Stimulated activated CD4-positive, alpha-beta T cell treated with anti-CD3 and anti-CD28 coated beads, Interleukin-15, amount 100 ng/mL, for 24 hours (primary cell): ENCODE data around the gene EHBP1L1.

Source experiments
- DNase-seq: peaks from one replicate; pipeline ENCODE4 v3.0.0-alpha.2; 2020

The EHBP1L1 gene

GRCh38 chr11:65547446-65548125, 28.3 kb upstream of the EHBP1L1 start:
- no peak for DNase-seq

GRCh38 chr11:65548395-65548794, 27.5 kb upstream of the EHBP1L1 start:
- no peak for DNase-seq

DNA sequence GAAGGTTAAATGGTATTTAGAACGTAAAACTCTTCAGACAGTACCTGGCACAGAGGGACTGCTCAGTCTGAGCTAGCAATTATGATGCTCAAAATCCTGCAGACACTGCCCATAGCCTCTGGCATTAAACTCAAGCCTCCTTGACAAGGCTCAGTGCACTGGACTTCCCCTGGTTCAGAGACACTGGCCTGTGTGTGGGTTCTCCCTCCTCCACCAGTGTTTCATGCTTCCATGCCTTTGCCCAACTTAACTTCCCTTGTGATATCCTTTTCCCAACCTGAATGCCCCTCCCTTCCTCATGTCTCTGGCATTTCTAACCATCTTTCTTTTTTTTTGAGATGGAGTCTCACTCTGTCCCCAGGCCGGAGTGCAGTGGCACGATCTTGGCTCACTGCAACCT, 26.8 kb upstream of the EHBP1L1 start:
- DNase-seq: no peak

DNA sequence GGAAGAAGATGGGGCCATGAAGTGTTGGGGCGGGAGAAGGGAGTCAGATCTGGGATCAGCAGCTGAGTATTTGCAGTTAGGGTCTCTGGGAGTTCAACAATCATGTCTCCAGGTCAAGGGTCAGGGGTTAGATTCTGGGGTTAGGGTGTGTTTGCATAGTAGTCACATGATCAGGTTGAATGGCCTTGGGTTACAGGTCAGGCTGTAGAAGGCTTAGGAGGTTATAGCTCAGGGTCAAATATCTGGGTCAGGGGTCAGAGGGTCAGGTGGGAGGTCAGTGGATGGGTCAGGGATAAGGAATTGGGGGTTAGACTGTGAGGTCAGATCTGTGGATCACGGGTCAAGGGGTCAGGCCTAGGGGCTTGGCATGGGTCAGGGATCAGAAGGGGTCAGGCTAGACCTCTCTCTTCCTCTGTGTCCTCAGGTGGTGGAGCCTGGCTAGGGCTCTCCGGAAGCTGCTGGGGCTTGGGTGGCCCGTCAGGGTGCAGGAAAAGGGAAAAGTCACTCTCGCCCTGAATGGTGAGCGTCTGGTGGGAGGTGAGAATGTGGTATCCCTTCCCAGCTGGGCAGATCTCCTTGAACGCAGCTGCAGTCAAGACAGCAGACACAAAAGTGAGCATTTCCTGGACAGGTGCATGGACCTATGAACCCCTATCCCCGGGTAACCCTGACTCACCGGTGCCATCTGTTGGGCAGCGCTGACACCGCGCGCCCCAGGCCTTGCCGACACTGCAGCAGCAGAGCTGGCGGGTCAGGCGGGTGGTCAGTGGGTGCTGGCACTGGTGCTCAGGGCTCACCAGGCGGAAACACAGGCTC, 24.1 kb upstream of the EHBP1L1 start:
- peak; percentile 68 for DNase-seq

DNA sequence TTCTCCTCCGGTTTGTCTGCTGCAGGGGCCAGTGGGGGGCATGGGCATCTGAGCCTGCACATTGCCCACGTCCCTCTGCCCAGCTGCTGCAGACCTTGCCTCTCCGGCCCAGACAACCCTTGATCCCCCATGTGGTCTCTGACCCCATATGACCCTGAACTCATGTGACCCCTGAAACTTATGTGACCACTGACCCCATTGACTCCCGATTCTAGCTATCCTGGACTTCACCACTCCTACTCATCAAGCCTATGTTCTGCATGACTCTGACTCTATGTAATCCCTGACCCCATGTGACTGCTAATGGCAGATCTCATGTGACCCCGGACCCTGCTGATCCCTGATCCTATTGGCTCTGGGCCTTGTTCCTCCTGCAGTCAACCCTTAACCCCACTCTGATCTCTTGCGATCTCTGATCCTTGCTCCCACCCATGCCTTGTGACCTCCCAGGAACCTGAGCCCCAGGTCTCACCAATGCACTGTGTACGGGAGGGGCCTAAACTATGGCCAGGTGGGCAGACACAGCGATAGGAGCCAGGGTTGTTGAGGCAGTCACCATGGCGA, 23.4 kb upstream of the EHBP1L1 start:
- no peak for DNase-seq

DNA sequence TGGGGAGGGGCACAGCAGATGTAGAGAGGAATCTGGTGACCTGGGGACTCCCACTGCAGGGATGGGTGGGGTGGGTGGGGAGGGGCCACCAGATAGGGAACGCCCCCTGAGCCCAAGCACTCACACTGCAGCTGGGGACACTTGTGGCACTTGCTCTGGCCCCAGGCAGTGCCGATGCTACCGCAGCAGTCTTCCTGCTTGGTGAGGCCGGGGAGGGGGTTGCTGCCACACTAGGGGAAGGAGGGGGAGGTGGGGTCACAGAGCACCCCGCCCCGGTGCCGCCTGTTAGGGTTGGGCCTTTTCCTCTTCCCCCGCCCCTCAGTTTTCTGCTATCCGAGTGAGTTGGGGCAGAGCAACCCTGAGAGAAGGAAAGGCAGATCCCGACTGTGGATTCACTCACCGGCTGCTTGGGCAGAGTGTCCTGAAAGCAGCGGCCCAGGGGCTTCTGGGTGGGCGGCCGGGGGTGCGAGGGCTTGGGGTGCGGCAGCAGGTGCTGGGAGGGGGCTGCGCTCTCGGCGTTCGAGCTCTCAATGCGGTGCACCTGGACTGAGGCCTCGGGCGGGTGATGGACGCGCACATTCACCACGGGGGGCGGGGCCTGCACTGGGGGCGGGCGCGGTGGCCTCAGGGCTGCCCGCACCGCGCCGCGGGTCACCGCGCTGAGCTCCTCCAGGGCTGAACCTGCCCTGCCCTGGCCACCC, 22.4 kb upstream of the EHBP1L1 start:
- DNase-seq: peak; percentile 79

DNA sequence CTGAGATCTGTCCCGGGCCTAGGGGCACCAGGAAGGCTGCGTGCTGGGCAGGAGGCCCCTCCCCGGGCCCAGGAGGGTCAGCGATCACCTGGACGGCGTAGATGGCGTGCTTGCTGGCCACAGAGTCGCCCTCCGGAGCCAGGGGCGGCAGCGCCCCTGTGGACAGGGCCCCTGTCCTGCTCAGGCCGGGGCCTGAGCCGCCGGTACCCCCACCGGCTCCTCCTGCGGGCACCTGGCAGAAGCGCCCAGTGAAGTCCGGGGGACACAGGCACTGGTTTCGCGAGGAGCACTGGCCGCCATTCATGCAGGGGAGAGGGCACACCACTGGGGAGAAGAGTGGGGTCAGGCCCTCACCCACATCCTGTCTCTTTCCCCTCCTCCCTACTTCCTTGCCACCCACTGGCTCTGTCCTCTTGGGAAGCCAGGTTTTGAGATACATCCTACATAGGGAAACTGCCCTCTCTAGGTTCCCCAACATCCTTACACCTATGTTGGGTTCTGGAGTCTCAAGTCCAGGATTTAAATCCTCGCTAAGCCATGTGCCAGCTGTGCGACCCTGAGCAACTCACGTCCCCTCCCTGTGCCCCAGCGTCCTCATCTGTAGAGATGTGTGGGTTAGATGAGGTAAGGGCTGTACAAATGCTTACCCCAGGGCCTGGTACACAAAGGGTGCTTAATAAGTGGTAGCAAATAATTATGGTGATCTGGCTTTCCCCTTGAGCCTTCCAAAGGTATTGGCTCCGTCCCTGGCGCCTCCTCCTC, 21.6 kb upstream of the EHBP1L1 start:
- DNase-seq: no peak

DNA sequence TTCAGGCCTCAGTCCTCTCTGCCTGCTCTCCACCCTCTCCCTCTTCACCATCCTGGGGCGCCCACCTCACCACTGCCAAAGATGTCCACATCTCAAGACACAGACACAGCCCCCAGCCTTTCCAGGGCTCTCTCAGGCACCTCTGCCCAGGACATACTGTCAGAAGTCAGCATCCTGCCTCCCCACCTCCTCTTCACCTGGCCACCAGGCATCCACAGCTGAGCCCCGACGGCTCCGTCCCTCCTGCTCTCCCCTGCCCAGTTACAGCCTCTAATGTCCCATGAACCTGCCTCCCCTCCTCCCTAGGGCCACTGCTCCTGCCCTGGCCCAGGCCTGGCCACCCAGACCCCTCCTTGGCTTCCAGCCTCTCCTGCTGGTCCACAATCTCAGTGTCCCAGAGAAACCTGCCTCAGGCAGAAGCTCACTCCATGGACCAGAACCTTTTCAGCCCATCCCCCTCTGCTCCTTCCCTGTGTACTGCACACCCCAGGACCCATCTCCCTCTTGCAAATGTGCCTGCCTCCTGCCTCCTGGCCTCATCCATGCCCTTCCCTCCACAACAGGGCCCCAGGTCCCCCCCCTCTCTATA, 20.9 kb upstream of the EHBP1L1 start:
- DNase-seq: no peak

DNA sequence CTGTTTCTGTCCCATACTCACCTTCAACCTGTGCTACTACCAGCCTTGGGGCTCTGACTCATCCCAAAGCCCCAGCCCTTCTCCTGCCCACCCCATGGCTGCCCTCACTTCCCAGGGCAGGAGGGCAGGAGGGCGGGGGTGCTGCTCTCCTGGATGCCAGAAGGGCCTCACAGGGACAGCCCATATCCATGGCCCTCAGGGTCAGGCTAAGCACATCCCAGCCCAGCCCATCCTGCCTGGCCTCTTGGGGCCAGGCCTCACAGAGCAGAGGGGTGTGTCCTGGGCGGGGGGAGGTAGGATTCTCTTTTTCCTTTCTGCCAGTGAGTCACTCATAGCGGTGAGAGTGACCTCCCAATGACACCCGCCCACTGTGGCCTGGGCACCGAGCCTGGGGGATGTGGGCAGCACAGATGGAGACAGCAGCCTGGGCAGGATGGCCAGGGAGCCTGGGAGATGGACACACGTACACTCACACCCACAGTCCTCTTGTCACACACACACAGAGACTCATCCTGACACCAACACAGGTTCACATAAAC, 20.1 kb upstream of the EHBP1L1 start:
- DNase-seq: peak; percentile 51

DNA sequence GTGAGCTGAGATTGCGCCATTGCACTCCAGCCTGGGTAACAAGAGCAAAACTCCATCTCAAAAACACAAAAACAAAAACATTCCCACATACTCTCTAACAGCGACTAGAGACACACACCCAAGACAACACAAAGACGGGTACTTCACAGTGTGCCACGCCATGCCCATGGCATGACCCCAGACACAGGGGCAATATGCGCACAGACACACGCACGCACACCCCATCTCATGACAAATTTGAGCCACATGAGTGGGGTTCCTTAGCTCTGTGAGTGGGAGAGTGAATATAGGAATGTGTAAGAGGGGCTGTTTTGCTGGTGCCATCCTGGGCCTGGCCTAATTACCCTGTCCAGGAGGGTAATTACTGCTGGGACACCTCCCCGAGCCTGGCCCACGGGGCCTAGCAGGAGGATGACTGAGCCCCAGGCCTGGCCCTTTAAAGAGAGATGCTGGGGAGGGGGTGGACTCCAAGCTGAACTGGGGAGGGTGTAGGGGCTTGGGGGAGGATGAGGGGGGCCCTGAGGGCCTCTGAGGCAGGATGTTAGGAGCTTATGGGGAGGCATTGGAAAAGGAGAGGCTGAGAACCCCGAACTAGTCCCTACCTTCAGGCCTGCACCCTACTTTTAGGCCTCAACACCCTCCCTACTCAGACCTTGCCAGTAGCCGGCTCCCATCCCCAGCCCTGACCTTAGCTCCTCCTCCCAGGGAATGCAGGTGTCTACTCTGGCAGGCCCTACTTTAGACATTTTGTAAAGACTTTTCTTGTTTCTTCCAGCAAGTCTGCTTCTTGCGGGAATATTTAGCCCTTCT, 19.2 kb upstream of the EHBP1L1 start:
- DNase-seq: no peak

DNA sequence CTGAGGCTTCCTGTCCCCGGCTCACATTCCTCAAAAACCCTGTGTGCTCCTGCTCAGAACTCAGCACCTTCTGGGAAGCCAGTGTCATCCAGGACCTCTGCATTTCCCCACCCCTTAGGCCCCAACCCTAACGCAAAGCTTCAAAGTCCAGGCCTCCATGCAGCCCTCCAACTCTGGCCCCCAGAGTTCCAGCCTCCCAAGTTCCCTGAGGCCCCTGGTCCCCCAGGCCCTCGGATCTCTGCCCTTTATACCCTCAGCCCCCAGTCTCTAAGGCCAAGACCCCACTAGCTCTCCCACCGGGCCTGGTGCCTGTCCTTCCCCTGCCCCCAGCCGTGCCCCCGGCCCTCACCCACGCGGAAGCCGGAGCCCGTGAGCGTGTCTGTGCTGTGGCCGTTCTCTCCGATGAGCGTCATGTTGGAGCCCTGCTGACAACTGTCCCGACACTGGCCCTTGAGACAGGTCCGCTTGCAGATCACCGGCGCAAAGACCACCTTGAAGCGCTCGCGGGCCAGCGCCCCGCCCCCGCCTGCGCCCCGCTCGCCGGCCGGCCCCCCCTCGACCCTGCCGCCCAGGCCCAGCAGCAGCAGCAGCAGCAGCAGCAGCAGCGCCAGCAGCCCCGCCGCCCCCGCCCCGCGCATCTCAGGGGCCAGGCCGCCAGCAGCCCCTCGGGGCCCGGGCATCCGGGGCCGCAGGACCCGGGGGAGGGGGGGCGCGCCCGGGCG, 18.4 kb upstream of the EHBP1L1 start:
- DNase-seq: peak; percentile 45

DNA sequence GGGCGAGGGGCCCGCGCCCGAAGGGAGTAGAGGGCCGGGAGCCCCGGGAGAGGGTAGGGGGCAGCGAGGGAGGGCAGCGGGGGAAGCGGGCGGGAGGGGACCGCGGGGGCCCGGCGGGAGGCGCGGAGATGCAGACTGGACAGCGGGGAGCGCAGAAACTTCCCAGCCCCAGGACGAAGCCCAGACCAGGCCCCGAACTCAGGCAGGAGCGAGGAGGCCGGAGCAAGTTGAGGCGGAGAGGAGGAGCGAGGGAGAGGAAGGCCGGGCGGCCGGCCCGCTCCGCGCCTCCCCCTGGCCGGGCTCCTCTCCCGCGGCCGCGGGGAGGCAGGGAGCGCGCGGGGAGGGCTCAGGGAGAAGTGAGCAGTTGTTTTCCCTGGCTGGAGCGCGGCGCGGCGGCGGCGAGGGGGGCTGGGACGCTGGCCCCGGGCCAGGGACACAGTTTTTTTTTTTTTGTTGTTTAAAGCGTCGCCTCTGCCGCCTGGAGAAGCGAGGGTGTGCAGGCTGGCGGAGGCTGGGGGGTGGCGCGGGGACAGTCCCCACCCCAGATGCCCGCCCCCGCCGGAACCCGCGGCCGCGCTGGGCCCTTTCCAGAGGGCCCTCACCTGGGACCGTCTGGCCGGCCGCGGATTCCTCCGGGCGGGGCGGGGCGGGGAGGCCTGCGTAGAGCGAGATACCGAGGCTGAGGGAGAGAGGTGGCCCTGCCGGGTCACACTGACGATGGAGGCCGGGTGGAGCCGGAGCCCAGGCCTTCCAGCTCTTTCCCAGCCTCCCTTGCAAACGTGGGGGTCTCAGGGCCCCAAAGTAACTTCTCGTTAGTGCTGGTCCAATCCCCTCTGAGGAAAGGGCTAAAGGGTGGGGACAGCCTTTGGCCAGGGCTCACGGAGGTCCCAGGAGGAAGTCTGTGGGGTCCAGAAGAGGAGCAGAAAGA, 17.6 kb upstream of the EHBP1L1 start, which contains the start of gene LTBP3:
LTBP3 (minus strand) TSS at position 358 of the 928 bp plus-strand sequence. CDS start 400 bp downstream, outside the sequence.
- peak; percentile 64 for DNase-seq

DNA sequence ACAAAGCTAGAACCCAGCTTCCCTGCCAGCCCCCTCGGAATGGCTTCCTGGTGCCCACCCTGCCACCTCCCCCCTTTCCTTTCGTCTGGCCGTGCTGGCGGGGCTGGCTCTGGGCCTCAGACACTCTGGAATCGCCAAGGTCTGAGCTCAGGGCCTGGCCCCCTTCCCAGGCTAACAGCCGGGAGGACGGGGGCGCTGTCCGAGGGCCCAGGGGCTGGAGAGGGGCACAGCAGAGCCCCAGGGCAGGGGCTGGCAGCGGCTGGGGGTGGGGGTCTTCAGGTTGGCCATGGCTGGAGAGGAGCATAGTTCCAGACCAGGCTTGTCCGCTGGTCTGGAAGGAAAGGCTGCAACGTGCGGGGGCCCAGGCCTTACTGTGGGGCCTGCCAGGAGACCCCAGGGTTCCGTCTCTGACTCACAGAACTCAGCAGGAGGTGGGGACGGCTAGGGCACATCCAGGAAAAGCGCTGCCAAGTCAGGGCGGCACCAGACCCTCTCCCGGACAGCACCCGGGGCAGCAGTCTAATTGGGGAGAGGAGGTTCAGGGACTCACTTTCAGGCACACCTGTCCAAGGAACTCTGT, 16.8 kb upstream of the EHBP1L1 start:
- DNase-seq: no peak

DNA sequence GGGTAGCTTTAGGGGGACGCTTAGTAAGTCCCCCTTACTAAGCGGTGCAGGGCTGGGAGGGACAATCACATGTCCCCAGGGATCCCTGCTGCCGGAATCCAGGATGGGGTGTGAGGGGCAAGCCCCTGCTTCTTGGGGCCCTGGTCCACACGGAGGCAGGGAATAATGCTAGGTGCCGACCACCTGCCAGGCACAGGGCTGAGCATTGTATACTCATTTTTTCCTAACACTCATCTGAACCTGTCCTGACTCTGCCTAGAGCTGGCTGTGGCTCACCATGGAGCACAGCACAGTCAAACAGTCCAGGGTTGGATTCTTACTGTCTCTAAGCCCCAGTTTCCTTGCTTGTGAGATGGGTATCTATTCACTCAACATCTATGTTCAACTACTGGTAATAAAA, 16.3 kb upstream of the EHBP1L1 start:
- DNase-seq: peak; percentile 43

GRCh38 chr11:65559951-65560537, 15.8 kb upstream of the EHBP1L1 start:
- no peak for DNase-seq

GRCh38 chr11:65560555-65561418, 15.1 kb upstream of the EHBP1L1 start:
- DNase-seq: no peak

DNA sequence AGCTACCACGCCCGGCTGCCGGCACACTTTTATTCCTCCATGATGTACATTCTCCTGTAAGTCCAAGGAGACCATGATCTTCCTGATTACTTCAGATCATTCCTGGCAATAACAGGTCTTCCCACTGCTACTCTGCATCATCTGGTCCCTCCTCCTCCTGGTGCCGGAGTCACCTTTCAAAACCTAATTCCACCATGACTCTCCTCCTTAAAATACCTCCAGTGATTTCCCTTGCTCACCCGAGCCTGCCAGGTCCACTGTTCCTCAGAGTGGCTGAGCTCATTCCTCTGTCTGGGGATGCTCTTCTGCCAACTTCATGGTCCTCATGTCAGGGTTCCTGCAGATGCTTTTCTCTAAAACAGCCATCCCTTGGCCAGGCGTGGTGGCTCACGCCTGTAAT, 13.8 kb upstream of the EHBP1L1 start:
- DNase-seq: no peak
